ENCODE measurements around the gene RAB19.
"Not testable (repeated sequence)": the region's sequence is repeated elsewhere in the genome, so short reads cannot be mapped to it uniquely, and the experiment has no call there.

RAB19 gene

GRCh38 chr7:140390034-140390433 is 13.8 kb upstream of the RAB19 start:
- H3K4me1 ChIP-seq (ENCODE audit: insufficient read depth, low read length), result no peaks in the 10 kb centered on the region
- no peak overlapping the region for H3K4me3 ChIP-seq (ENCODE audit: low read length)
- no peaks in the 10 kb centered on the region for H3K9me3 ChIP-seq (ENCODE audit: low read length)
- no peak overlapping the region for H2AFZ ChIP-seq (ENCODE audit: low read depth, low read length)
- no peaks in the 10 kb centered on the region for H3K27me3 ChIP-seq (ENCODE audit: insufficient read depth, low read length)
- H3K36me3 ChIP-seq (ENCODE audit: insufficient read depth, low read length), result no peaks in the 10 kb centered on the region

GRCh38 chr7:140390466-140391190 is 13.2 kb upstream of the RAB19 start:
- Histone ChIP-seq H2AFZ (ENCODE audit: low read depth, low read length) (no peak overlapping the region), H3K36me3 (ENCODE audit: insufficient read depth, low read length) (no peaks in the 10 kb centered on the region)

GRCh38 chr7:140391634-140392033 is 12.2 kb upstream of the RAB19 start:
- H3K36me3 ChIP-seq (ENCODE audit: insufficient read depth, low read length), result no peaks in the 10 kb centered on the region
- H3K9me3 ChIP-seq (ENCODE audit: low read length), result no peaks in the 10 kb centered on the region
- no peaks in the 10 kb centered on the region for H3K4me1 ChIP-seq (ENCODE audit: insufficient read depth, low read length)
- H3K27me3 ChIP-seq (ENCODE audit: insufficient read depth, low read length), result no peaks in the 10 kb centered on the region
- H2AFZ ChIP-seq (ENCODE audit: low read depth, low read length), result no peak overlapping the region
- H3K4me3 ChIP-seq (ENCODE audit: low read length), result no peak overlapping the region

More at GRCh38 chr7:140390466-140391190, 13.2 kb upstream of the RAB19 start:
- no peak overlapping the region for H3K4me3 ChIP-seq (ENCODE audit: low read length)
- no peaks in the 10 kb centered on the region for H3K9me3 ChIP-seq (ENCODE audit: low read length)
- no peaks in the 10 kb centered on the region for H3K27me3 ChIP-seq (ENCODE audit: insufficient read depth, low read length)
- no peaks in the 10 kb centered on the region for H3K4me1 ChIP-seq (ENCODE audit: insufficient read depth, low read length)

GRCh38 chr7:140393756-140394306 is 10.0 kb upstream of the RAB19 start:
- Histone ChIP-seq H3K4me3 (ENCODE audit: low read length) (no peak overlapping the region), H3K27me3 (ENCODE audit: insufficient read depth, low read length) (no peaks in the 10 kb centered on the region), H3K9me3 (ENCODE audit: low read length) (no peaks in the 10 kb centered on the region), H3K36me3 (ENCODE audit: insufficient read depth, low read length) (no peaks in the 10 kb centered on the region), H2AFZ (ENCODE audit: low read depth, low read length) (no peak overlapping the region), H3K4me1 (ENCODE audit: insufficient read depth, low read length) (peaks cover 2% of the 10 kb centered on the region)

GRCh38 chr7:140397784-140398750 is 5.8 kb upstream of the RAB19 start, which contains the start of gene SLC37A3:
Gene SLC37A3, minus strand, starts transcription at chr7:140398530. Its CDS starts 16,004 bp downstream, at chr7:140382526.
- H3K4me3 ChIP-seq (ENCODE audit: low read length), result peak within 1 kb of the TSS; percentile 82
- no peaks in the 10 kb centered on the region for H3K9me3 ChIP-seq (ENCODE audit: low read length)
- H3K27me3 ChIP-seq (ENCODE audit: insufficient read depth, low read length), result peaks cover 3% of the 10 kb centered on the region
- no peaks in the 10 kb centered on the region for H3K36me3 ChIP-seq (ENCODE audit: insufficient read depth, low read length)
- peaks cover 2% of the 10 kb centered on the region for H3K4me1 ChIP-seq (ENCODE audit: insufficient read depth, low read length)
- H2AFZ ChIP-seq (ENCODE audit: low read depth, low read length), result peak within 1 kb of the TSS; percentile 90

- peak overlapping the region; percentile 82 for H3K4me3 ChIP-seq (ENCODE audit: low read length)
- H3K36me3 ChIP-seq (ENCODE audit: insufficient read depth, low read length), result no peaks in the 10 kb centered on the region
- peaks cover 2% of the 10 kb centered on the region for H3K4me1 ChIP-seq (ENCODE audit: insufficient read depth, low read length)
- H3K9me3 ChIP-seq (ENCODE audit: low read length), result no peaks in the 10 kb centered on the region
- H3K27me3 ChIP-seq (ENCODE audit: insufficient read depth, low read length), result peaks cover 6% of the 10 kb centered on the region
- peak overlapping the region; percentile 90 for H2AFZ ChIP-seq (ENCODE audit: low read depth, low read length)
Observed at GRCh38 chr7:140398821-140399220, 5.0 kb upstream of the RAB19 start.

GRCh38 chr7:140400381-140400780 is 3.5 kb upstream of the RAB19 start:
- Histone ChIP-seq H2AFZ (ENCODE audit: low read depth, low read length) (no peak overlapping the region), H3K9me3 (ENCODE audit: low read length) (no peaks in the 10 kb centered on the region), H3K36me3 (ENCODE audit: insufficient read depth, low read length) (no peaks in the 10 kb centered on the region)

GRCh38 chr7:140402178-140402835 is 1.6 kb upstream of the RAB19 start:
- no peak overlapping the region for H3K4me3 ChIP-seq (ENCODE audit: low read length)
- no peaks in the 10 kb centered on the region for H3K9me3 ChIP-seq (ENCODE audit: low read length)
- H3K27me3 ChIP-seq (ENCODE audit: insufficient read depth, low read length), result peaks cover 16% of the 10 kb centered on the region
- H3K4me1 ChIP-seq (ENCODE audit: insufficient read depth, low read length), result peaks cover 2% of the 10 kb centered on the region
- no peaks in the 10 kb centered on the region for H3K36me3 ChIP-seq (ENCODE audit: insufficient read depth, low read length)
- no peak overlapping the region for H2AFZ ChIP-seq (ENCODE audit: low read depth, low read length)

More at GRCh38 chr7:140400381-140400780, 3.5 kb upstream of the RAB19 start:
- Histone ChIP-seq H3K27me3 (ENCODE audit: insufficient read depth, low read length) (peaks cover 16% of the 10 kb centered on the region), H3K4me1 (ENCODE audit: insufficient read depth, low read length) (peaks cover 2% of the 10 kb centered on the region), H3K4me3 (ENCODE audit: low read length) (no peak overlapping the region)

GRCh38 chr7:140404565-140405065 is 757 bp downstream of the RAB19 start:
- Histone ChIP-seq H2AFZ (ENCODE audit: low read depth, low read length) (no peak overlapping the region), H3K4me1 (ENCODE audit: insufficient read depth, low read length) (no peaks in the 10 kb centered on the region), H3K27me3 (ENCODE audit: insufficient read depth, low read length) (peaks cover 16% of the 10 kb centered on the region), H3K36me3 (ENCODE audit: insufficient read depth, low read length) (no peaks in the 10 kb centered on the region), H3K4me3 (ENCODE audit: low read length) (no peak overlapping the region), H3K9me3 (ENCODE audit: low read length) (no peaks in the 10 kb centered on the region)

GRCh38 chr7:140415361-140415760 is 11.5 kb downstream of the RAB19 start:
- Histone ChIP-seq H2AFZ (ENCODE audit: low read depth, low read length) (no peak overlapping the region), H3K36me3 (ENCODE audit: insufficient read depth, low read length) (no peaks in the 10 kb centered on the region), H3K27me3 (ENCODE audit: insufficient read depth, low read length) (no peaks in the 10 kb centered on the region), H3K4me3 (ENCODE audit: low read length) (no peak overlapping the region), H3K4me1 (ENCODE audit: insufficient read depth, low read length) (no peaks in the 10 kb centered on the region), H3K9me3 (ENCODE audit: low read length) (no peaks in the 10 kb centered on the region)

GRCh38 chr7:140415816-140416215 is 12.0 kb downstream of the RAB19 start:
- not testable (repeated sequence) for H3K9me3 ChIP-seq (ENCODE audit: low read length); H3K4me3 ChIP-seq (ENCODE audit: low read length); H3K4me1 ChIP-seq (ENCODE audit: insufficient read depth, low read length); H3K36me3 ChIP-seq (ENCODE audit: insufficient read depth, low read length); H3K27me3 ChIP-seq (ENCODE audit: insufficient read depth, low read length); H2AFZ ChIP-seq (ENCODE audit: low read depth, low read length)

- H3K9me3 ChIP-seq (ENCODE audit: low read length), result no peaks in the 10 kb centered on the region
- H3K27me3 ChIP-seq (ENCODE audit: insufficient read depth, low read length), result no peaks in the 10 kb centered on the region
- no peaks in the 10 kb centered on the region for H3K36me3 ChIP-seq (ENCODE audit: insufficient read depth, low read length)
- H2AFZ ChIP-seq (ENCODE audit: low read depth, low read length), result no peak overlapping the region
- H3K4me3 ChIP-seq (ENCODE audit: low read length), result no peak overlapping the region
- H3K4me1 ChIP-seq (ENCODE audit: insufficient read depth, low read length), result no peaks in the 10 kb centered on the region
Observed at GRCh38 chr7:140416560-140416959, 12.7 kb downstream of the RAB19 start.

Measured in neuron (in vitro differentiated cells).